Measurements from ENCODE around the gene WDR19. TPM values are rescaled to one million over a fixed set of nuclear protein-coding genes. Genes with fewer than 3 reads are reported as not detected.
A peak's percentile ranks its signal among the peaks of the same experiment; 100 is the strongest.

The WDR19 gene
- total and polyA plus RNA-seq, 2 donors (not counting 1 experiment from before 2014, with no cell fraction given), result 34.8 to 36.0 TPM

- Histone ChIP-seq H3K4me3 (replicated peaks in 1 of 4; ENCODE audit: control extremely low read depth in 1 of 4, insufficient read depth in 1 of 4, low read depth in 3 of 4, low read length in 4 of 4) (peak overlapping the region; percentile 46 to 74 (median 54)), H3K27ac (ENCODE audit: insufficient read depth, low read length) (peak overlapping the region; percentile 64), H3K79me2 (ENCODE audit: control insufficient read depth, insufficient read depth, low read length) (no peaks in the 10 kb centered on the region), H3K4me2 (ENCODE audit: extremely low read depth, insufficient read depth, low read length) (peak overlapping the region; percentile 87), H3K27me3 (ENCODE audit: control insufficient read depth, insufficient read depth, low read length) (no peaks in the 10 kb centered on the region), H2AFZ (ENCODE audit: low read length) (peak overlapping the region; percentile 88), H3K4me1 (ENCODE audit: control insufficient read depth, extremely low read depth, insufficient read depth, low read length) (no peaks in the 10 kb centered on the region), H3K9ac (ENCODE audit: insufficient read depth, low read length) (no peak overlapping the region), H3K9me3 (ENCODE audit: control insufficient read depth, insufficient read depth, low read depth, low read length) (no peaks in the 10 kb centered on the region), H4K20me1 (ENCODE audit: control insufficient read depth, extremely low read depth, insufficient read depth, low read length) (no peaks in the 10 kb centered on the region), H3K36me3 (ENCODE audit: control insufficient read depth, insufficient read depth, low read length) (no peaks in the 10 kb centered on the region)
- no peak for TF ChIP-seq CTCF (conservative IDR thresholded peaks at IDR 0.05 in 1 of 2, IDR thresholded peaks at IDR 0.05 in 1 of 2; ENCODE audit: low read depth in 1 of 2, low read length in 2 of 2)
- TF ChIP-seq EZH2 (IDR thresholded peaks at IDR 0.05; ENCODE audit: low read length, missing control alignments), result no peak
- DNase-seq (ENCODE audit: low read depth in 2 of 2), result no peak
These were observed 817 bp upstream of the WDR19 start for GRCh38 chr4:39181520-39181904.

- TF ChIP-seq EZH2 (IDR thresholded peaks at IDR 0.05; ENCODE audit: low read length, missing control alignments) (no peak), CTCF (conservative IDR thresholded peaks at IDR 0.05 in 1 of 2, IDR thresholded peaks at IDR 0.05 in 1 of 2; ENCODE audit: low read depth in 1 of 2, low read length in 2 of 2) (no peak)
- H3K9me3 ChIP-seq (ENCODE audit: control insufficient read depth, insufficient read depth, low read depth, low read length), result no peaks in the 10 kb centered on the region
- H2AFZ ChIP-seq (ENCODE audit: low read length), result no peak overlapping the region
- no peak overlapping the region for H3K27ac ChIP-seq (ENCODE audit: insufficient read depth, low read length)
- no peak overlapping the region for H3K9ac ChIP-seq (ENCODE audit: insufficient read depth, low read length)
- no peaks in the 10 kb centered on the region for H3K4me1 ChIP-seq (ENCODE audit: control insufficient read depth, extremely low read depth, insufficient read depth, low read length)
- H3K4me2 ChIP-seq (ENCODE audit: extremely low read depth, insufficient read depth, low read length), result no peak overlapping the region
- no peak for DNase-seq (ENCODE audit: low read depth in 2 of 2)
- H3K4me3 ChIP-seq (replicated peaks in 1 of 4; ENCODE audit: control extremely low read depth in 1 of 4, insufficient read depth in 1 of 4, low read depth in 3 of 4, low read length in 4 of 4), result no peak overlapping the region
- H3K36me3 ChIP-seq (ENCODE audit: control insufficient read depth, insufficient read depth, low read length), result peaks cover 2% of the 10 kb centered on the region
- H4K20me1 ChIP-seq (ENCODE audit: control insufficient read depth, extremely low read depth, insufficient read depth, low read length), result no peaks in the 10 kb centered on the region
- H3K27me3 ChIP-seq (ENCODE audit: control insufficient read depth, insufficient read depth, low read length), result no peaks in the 10 kb centered on the region
- no peaks in the 10 kb centered on the region for H3K79me2 ChIP-seq (ENCODE audit: control insufficient read depth, insufficient read depth, low read length)
These were observed 19.6 kb downstream of the WDR19 start for GRCh38 chr4:39201963-39202362.

GRCh38 chr4:39204543-39204942 is 22.2 kb downstream of the WDR19 start:
- Histone ChIP-seq H3K27me3 (ENCODE audit: control insufficient read depth, insufficient read depth, low read length) (no peaks in the 10 kb centered on the region), H3K9ac (ENCODE audit: insufficient read depth, low read length) (no peak overlapping the region), H3K27ac (ENCODE audit: insufficient read depth, low read length) (no peak overlapping the region), H3K4me2 (ENCODE audit: extremely low read depth, insufficient read depth, low read length) (no peak overlapping the region), H2AFZ (ENCODE audit: low read length) (no peak overlapping the region), H3K79me2 (ENCODE audit: control insufficient read depth, insufficient read depth, low read length) (no peaks in the 10 kb centered on the region), H3K36me3 (ENCODE audit: control insufficient read depth, insufficient read depth, low read length) (peaks cover 2% of the 10 kb centered on the region), H3K4me1 (ENCODE audit: control insufficient read depth, extremely low read depth, insufficient read depth, low read length) (no peaks in the 10 kb centered on the region), H3K9me3 (ENCODE audit: control insufficient read depth, insufficient read depth, low read depth, low read length) (no peaks in the 10 kb centered on the region), H3K4me3 (replicated peaks in 1 of 4; ENCODE audit: control extremely low read depth in 1 of 4, insufficient read depth in 1 of 4, low read depth in 3 of 4, low read length in 4 of 4) (no peak overlapping the region), H4K20me1 (ENCODE audit: control insufficient read depth, extremely low read depth, insufficient read depth, low read length) (no peaks in the 10 kb centered on the region)
- DNase-seq (ENCODE audit: low read depth in 2 of 2), result no peak
- TF ChIP-seq CTCF (conservative IDR thresholded peaks at IDR 0.05 in 1 of 2, IDR thresholded peaks at IDR 0.05 in 1 of 2; ENCODE audit: low read depth in 1 of 2, low read length in 2 of 2), result no peak
- no peak for TF ChIP-seq EZH2 (IDR thresholded peaks at IDR 0.05; ENCODE audit: low read length, missing control alignments)

Data from fibroblast of lung (primary cell).